Measurements from ENCODE around the gene NAA80. TPM values are rescaled to one million over a fixed set of nuclear protein-coding genes. Genes with fewer than 3 reads are reported as not detected.
"Not testable (repeated sequence)": the region's sequence is repeated elsewhere in the genome, so short reads cannot be mapped to it uniquely, and the experiment has no call there.

The NAA80 gene
- total RNA-seq, 1 donor from 2014 or later: 10.1 TPM

GRCh38 chr3:50287262-50287661 lies 11.9 kb downstream of the NAA80 start:
- no peak overlapping the region for H3K27ac Mint-ChIP-seq
- DNase-seq (ENCODE audit: low spot score): peak; percentile 1
- no peak for TF ChIP-seq EZH2 (IDR thresholded peaks at IDR 0.05)
- no peak for TF ChIP-seq CTCF (IDR thresholded peaks at IDR 0.05)
- no peak for TF ChIP-seq EZH2phosphoT487 (IDR thresholded peaks at IDR 0.05)
- Histone ChIP-seq H4K20me1 (ENCODE audit: low read depth) (no peaks in the 10 kb centered on the region), H3K4me1 (peaks cover 8% of the 10 kb centered on the region), H3K27ac (no peak overlapping the region), H3F3A (ENCODE audit: low read depth) (peaks cover 4% of the 10 kb centered on the region), H3K9ac (no peak overlapping the region), H3K36me3 (no peaks in the 10 kb centered on the region), H3K4me2 (no peak overlapping the region), H2AFZ (replicated peaks) (no peak overlapping the region), H3K4me3 (no peak overlapping the region), H3K27me3 (no peaks in the 10 kb centered on the region), H3K9me3 (ENCODE audit: low read depth) (no peaks in the 10 kb centered on the region), H3K79me2 (ENCODE audit: low read depth) (peaks cover 12% of the 10 kb centered on the region)
- no peak overlapping the region for H3K4me3 Mint-ChIP-seq
- H3K27me3 Mint-ChIP-seq (ENCODE audit: insufficient read depth, low read depth): peaks cover 9% of the 10 kb centered on the region
- no peaks in the 10 kb centered on the region for H3K9me3 Mint-ChIP-seq
- H3K4me1 Mint-ChIP-seq: peaks cover 10% of the 10 kb centered on the region
- H3K36me3 Mint-ChIP-seq: peaks cover 2% of the 10 kb centered on the region

- Mint-ChIP-seq H3K4me3 (no peak overlapping the region), H3K27me3 (ENCODE audit: insufficient read depth, low read depth) (peaks cover 9% of the 10 kb centered on the region), H3K9me3 (no peaks in the 10 kb centered on the region), H3K27ac (no peak overlapping the region), H3K4me1 (peaks cover 10% of the 10 kb centered on the region), H3K36me3 (peaks cover 2% of the 10 kb centered on the region)
- Histone ChIP-seq H3K9ac (no peak overlapping the region), H3K4me2 (no peak overlapping the region), H3K27me3 (no peaks in the 10 kb centered on the region), H3K9me3 (ENCODE audit: low read depth) (no peaks in the 10 kb centered on the region), H3K27ac (no peak overlapping the region), H2AFZ (replicated peaks) (no peak overlapping the region), H3K4me3 (no peak overlapping the region), H3K36me3 (no peaks in the 10 kb centered on the region), H3K79me2 (ENCODE audit: low read depth) (peaks cover 7% of the 10 kb centered on the region), H3F3A (ENCODE audit: low read depth) (peaks cover 4% of the 10 kb centered on the region), H4K20me1 (ENCODE audit: low read depth) (no peaks in the 10 kb centered on the region), H3K4me1 (peaks cover 6% of the 10 kb centered on the region)
- no peak for TF ChIP-seq CTCF (IDR thresholded peaks at IDR 0.05)
- no peak for TF ChIP-seq EZH2phosphoT487 (IDR thresholded peaks at IDR 0.05)
- no peak for TF ChIP-seq EZH2 (IDR thresholded peaks at IDR 0.05)
- DNase-seq (ENCODE audit: low spot score): no peak
Measured at GRCh38 chr3:50286322-50287227, 12.6 kb downstream of the NAA80 start.

- not testable (repeated sequence) for H3K4me1 Mint-ChIP-seq, H3K4me1 ChIP-seq
Measured at GRCh38 chr3:50284121-50284520, 15.1 kb downstream of the NAA80 start.

More at GRCh38 chr3:50284121-50284520, 15.1 kb downstream of the NAA80 start:
- H3K79me2 ChIP-seq (ENCODE audit: low read depth); H3K36me3 ChIP-seq; H3K4me2 ChIP-seq; H3K9me3 ChIP-seq (ENCODE audit: low read depth); H3F3A ChIP-seq (ENCODE audit: low read depth); H3K27ac Mint-ChIP-seq; DNase-seq (ENCODE audit: low spot score); H4K20me1 ChIP-seq (ENCODE audit: low read depth); H3K9me3 Mint-ChIP-seq; H3K4me3 ChIP-seq; H3K9ac ChIP-seq; H3K27me3 ChIP-seq; H3K27me3 Mint-ChIP-seq (ENCODE audit: insufficient read depth, low read depth); H3K4me3 Mint-ChIP-seq; H3K27ac ChIP-seq; H3K36me3 Mint-ChIP-seq; H2AFZ ChIP-seq (replicated peaks): not testable (repeated sequence)
